ENCODE measurements around the gene NCOA1. TPM values are rescaled to one million over a fixed set of nuclear protein-coding genes. Genes with fewer than 3 reads are reported as not detected.
A peak's percentile ranks its signal among the peaks of the same experiment; 100 is the strongest.
"Not testable (repeated sequence)": the region's sequence is repeated elsewhere in the genome, so short reads cannot be mapped to it uniquely, and the experiment has no call there.

Gene NCOA1
- total RNA-seq, result 31.6 TPM

DNA sequence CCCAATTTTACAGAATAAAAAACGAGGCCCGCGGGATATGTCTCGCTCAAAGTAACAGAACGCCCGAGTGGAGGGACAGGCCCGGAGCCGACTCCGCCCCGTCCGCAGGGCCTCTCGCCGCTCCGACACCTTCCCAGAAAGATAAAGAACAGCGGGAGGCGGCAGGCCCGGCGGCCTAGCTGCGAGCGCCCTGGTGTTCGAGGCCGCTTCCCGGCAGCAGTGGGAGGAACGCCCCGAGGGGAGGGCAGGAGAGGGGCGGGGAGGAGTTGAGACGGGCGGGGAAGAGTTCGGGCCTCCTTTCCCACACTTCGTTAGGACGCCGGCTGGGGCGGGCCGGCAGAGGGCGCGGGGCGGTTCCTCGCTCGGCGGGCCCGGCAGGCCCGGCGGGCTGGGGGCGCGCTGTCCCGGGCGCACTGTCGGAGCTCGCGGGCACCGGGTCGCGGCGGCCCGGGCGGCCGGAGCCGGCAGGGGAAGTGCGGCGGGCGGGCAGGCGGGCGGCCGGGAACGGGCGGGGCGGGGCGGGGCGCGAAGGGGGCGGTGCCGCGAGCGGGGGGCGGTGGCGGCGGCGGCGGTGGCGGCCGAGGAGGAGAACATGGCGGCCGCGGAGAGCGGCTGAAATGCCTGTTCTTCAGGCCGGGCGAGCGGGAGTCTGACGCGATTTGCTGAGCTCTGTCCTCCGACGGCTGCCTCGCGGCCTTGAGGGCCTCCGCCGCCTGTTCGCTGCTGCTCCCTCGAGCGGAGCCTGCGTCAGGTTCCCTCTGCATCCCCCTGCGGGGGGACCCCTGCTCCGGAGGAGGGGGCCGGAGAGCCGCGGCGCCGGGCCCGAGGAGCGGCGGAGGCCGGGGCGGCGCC is at the start of gene NCOA1:
TSS of gene NCOA1 (plus strand) at position 565 of the 852 bp plus-strand sequence. CDS start 167,424 bp downstream, outside the sequence.
- DNase-seq (ENCODE audit: low spot score), result peak; percentile 88

DNA sequence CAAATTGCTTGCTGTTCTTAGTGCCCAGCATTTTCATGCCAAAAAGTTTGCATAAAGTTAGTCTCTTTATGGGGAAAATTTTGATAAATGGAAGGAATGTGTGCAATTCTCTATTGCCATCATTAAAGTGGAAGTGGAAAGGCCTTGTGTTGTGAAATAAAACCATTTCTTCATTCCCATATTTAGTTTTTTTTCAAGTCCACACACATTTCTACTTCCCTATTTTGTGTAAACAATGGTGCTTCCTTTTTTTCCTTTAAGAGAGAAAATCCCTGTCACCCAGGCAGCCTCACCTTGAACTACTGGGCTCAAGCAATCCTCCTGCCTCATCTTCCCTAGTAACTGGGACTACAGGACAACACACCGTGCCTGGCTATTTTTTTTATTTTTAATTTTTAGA is 42.3 kb upstream of the NCOA1 start:
- no peak for DNase-seq (ENCODE audit: low spot score)

DNA sequence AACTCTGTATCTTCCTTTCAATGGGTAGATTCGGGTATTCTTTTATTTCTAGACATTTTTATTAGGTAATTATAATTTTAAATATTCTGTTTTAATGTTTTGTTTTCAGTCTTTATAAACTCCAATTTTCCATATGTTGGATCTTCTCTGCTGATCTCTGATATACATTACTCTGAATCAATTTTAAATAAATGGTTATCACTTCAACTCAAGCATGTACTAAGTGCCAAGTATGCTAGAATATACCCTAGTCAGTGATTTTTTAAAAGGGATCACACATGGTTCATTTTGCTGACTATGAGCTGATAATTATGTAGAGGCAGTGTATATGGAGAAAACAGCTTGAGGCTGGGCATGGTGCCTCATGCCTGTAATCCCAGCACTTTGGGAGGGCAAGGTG is 41.7 kb upstream of the NCOA1 start:
- no peak for DNase-seq (ENCODE audit: low spot score)

DNA sequence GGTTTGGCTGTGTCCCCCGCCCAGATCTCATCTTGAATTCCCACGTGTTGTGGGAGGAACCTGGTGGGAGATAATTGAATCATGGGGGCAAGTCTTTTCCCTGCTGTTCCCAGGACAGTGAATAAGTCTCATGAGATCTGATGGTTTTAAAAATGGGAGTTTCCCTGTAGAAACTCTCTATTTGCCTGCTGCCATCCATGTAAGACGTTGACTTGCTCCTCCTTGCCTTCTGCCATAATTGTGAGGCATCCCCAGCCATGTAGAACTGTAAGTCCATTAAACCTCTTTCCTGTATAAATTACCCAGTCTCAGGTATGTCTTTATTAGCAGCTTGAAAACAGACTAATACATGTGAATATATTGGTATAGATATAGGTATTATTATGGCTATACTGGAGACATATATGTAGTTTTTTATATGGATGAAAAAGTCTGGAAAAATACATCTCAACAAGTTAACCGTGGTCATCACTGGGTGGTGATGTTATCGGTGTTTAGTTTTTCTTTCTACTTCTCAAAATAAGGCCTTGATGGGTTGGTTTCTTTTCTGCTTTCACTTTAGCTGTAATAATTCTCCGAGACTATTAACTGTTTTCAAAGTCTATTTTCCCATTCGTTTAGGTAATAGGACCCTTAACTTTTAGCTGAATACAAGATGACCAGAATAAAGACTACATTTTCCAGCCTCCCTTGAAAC is 39.1 kb upstream of the NCOA1 start:
- DNase-seq (ENCODE audit: low spot score), result no peak

DNA sequence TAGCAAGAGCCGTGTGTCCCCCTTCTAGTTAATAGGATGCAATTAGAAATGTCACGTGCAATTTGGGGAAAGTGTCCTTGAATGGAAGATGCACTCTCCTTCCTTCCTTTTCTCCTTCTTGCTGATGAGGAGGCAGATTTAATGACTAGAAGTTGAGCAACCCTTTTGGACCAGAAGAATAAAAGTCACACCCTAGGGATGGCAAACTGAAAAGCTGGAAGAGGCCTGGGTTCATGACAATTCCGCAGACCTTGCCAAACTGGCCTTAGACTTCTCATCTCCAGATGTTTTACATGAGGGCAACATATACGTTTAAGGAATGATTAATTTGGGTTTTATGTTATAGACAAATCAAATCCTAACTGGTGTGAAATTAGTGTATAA is 38.6 kb upstream of the NCOA1 start:
- no peak for DNase-seq (ENCODE audit: low spot score)

DNA sequence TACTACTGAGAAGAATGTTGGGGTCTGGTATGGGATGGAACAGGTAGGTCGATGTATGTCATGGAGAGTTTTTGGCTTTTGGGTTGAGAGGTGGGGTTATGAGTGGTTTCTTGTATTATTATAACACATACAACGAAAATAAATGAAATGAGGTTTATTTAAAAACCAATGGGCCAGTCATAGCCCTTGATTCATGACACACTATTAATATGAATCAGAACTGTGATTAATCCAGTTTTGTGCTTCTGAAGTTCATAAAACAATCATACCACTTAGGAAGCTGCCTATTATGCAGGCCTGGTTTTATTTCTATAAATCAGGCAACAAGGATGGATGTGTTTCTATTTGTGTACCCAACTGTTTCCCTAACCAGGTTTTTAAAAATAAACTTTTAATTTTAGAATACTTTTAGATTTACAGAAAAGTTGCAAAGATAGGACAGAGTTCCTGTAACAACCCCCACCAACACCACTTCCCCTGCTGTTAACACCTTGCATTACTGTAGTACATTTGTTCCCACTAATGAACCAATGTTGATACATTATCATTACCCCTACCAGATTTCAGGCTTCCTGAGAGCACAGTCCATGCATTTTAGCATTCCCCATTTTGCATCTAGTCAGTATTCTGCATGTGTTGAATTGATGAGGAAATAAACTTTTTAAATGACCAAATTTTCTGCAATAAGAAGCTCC is 37.5 kb upstream of the NCOA1 start:
- DNase-seq (ENCODE audit: low spot score), result no peak

DNA sequence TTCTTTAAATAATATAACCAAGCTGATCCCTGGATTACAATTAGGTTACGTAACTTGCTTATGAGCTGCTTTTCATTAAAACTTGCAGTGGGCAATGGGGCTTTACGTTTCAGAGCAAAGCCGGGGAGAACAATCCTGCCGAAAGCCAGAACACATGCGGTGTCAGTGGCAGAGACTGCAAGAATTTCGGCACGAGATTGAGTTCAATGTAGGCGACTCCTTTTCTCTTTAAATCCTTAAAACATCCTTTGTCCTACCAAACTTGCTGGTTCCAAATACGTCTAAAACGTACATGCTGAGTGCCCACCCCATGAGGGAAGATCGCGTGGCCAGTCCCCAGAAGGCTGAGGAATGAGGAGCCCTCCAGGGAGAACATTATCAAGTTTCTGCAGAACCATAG is 36.8 kb upstream of the NCOA1 start:
- no peak for DNase-seq (ENCODE audit: low spot score)

DNA sequence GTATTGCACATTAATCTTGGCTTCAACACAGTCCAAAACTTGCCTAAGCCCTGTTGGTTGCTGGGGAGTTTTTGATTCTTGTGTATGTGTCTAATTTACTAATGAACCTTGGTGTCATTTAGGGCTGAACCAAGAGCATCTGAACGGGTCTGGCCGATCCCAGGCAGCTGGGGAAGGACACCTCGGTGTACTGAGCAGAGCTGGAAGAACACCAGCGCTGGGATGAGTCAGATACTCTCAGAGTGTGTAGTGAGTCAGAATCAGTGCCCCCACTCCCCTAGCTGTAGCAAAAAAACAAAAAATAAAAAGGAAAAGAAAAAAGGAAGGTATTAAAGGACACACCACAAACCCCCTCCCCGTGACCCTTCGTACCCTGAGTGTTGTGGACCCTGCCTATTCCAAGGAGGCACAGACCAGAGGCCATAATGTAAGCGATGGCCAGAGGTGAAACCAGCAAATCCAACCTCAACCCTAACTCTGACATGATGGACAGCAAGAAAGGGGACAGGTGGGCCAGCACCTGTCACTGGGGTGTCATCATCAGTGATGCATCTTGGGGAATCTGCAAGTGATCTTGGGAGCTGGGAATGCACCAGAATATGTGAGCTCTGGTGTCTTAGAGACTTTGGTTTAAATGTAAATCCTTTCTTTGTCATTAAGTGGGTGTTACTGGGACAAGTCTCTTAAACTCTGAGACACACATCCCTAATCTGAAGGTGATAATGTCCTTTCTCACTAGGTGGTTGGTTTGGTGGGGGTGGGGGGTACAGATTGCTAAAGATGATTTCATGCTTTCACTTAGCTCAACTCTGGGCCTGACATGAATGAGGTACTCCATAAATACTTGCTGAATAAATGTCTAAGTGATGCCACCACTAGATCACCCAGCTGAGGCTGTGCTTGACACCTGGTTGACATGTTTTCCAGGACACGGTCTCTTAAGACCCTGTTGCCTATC is 34.2 kb upstream of the NCOA1 start:
- DNase-seq (ENCODE audit: low spot score), result peak; percentile 44

DNA sequence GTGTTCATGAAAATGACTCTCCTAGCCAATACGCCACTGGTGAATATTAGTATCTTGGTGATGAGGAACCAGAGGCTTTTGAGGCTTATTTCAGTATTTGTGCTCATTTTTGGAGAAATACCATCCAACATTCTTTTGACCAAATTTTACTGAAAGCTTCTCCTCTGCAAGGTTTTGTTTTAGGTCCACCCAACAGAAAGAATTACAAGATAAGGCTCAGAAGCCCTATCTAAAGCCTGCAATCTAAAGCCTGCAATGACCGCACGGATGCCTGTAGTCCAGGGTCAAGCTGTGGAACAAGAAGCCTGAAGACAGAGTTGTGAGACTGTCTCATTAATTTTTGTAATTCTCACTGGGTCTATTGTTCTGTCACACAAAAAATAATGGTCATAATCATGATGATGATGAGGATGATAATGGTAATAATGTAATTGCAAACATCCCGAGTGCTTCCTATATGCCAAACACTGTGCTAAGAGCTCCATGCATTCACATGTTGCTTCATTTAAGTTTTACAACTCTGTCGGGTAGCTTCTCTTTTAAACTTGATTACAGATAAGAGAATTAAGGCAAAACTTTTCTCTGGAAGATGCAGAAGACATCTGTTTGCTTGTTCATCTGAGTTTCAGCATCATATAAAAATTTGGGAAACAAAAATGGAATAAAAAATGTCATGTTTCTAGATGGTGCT is 33.2 kb upstream of the NCOA1 start:
- no peak for DNase-seq (ENCODE audit: low spot score)

DNA sequence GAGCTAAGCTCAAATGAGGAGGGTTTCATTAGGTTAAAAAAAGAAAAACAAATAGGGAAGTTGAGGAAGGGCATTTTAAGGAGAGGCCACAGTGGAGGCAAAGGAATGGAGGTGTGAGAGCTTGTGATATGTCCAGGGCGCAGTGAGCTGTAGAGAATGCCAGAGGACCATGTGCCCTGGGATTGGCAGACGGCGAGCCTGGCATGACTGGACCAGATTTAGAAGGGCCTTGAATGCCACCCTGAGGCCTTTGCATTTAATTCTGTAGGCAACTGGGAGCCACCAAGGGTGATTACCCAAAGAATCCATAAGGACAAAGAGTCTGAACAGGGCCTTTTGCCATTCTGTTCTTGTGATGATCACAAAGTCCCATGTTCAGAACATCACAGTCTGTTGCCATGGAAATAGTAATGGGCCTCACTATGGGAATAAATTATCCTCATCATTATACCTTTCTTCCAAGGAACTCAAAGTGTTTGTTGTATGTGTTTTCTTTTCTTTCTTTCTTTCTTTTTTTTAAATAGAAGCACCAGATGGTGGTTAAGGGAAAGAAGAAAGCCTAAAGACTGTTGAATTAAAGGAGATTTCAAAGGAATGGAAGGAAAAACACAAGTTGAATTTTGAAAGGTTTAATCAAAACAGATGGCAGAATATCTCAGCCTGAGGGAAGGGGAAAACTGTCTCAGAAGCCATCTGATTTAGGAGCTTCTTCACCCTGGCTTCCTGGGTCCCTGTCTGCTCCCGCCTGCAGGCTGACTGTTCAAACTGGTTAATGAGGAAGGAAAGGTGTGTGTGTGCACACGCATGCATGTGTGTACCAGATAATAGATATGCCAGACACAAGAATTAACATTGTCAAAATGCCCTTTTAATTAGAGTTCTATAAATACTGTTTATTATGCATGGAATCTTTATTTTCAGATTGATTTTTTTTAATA is 31.6 kb upstream of the NCOA1 start:
- no peak for DNase-seq (ENCODE audit: low spot score)

DNA sequence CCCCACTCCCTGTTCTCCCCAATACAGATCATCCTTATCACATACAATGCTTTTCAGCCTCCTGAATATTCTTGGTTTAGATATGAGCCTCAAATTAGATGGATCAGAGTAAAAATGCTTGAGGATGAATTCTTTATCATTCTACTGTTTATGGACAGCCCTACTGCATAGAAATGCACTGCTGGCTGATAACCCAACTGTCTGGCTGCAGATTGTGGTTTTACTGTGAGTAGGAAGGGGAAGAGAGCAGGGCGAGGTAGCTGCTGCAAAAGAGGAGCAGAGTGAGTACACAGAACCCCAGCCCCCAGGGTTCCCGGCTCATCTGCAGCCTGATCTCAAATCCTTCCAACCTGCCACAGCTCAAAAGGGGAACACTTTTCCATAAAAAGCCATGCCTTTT is 29.4 kb upstream of the NCOA1 start:
- no peak for DNase-seq (ENCODE audit: low spot score)

DNA sequence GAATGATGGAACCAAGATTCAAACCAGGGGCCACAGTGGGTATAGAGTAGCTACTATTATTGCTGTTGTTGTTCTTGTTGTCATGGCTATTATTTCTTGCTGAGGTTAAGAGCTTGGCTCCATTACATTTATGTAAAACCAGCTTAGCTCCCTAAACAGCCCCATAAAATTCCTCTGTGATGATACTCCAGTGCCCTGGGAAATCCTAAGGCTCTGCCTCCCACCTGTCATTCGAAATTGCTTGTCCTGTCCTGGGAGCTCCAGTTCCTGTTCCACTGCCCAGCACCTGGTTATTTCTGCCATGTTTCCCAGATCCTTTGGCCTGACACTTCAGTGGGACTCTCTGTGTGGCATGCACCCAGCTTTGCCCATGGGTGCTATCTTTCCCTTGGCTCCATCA is 27.8 kb upstream of the NCOA1 start:
- no peak for DNase-seq (ENCODE audit: low spot score)

DNA sequence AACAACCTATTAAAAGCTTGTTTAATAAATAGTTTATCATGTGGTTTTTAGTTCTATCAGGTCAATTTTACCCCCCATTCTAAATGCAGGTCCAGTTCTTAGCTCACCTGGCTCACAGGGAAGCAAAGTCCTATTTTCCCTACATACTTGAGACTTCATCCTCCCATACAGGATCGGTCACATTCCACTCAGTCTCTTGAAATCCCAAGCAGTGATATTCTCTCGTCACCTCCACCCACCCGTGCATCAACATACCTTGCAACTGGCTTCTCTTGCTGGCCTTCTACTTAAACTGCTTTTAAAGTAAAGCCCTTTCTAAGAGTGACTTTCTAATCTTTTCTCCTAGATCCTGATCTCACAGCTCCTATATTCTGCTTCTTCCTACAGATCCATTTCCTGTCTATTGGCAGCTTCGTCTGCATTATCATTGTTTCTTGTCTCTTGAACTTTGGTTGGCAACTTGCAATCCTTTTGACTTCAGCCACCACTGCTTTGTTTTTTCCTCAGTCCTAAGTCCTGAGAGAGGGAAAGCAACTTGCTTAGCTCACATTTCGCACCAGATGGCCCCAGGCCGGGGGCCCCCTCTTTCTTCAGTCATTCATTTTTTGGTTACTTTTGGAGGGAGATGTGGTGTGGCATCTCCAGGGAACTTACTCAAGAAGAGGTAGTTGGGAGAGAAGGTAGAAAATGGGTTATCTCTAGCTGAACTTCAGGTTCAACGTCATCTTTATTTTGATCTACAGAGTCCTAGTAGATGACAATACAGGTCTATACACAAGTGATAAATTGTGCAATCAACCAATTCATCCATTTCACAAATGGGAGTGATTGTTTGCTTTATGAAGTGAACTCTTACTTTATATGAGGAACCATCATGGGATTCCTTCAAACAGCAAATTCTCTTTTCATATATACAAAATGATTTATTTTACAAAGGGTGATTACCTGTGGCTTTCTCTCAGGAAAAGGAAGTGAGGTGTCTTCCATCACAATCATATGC is 23.9 kb upstream of the NCOA1 start:
- no peak for DNase-seq (ENCODE audit: low spot score)

DNA sequence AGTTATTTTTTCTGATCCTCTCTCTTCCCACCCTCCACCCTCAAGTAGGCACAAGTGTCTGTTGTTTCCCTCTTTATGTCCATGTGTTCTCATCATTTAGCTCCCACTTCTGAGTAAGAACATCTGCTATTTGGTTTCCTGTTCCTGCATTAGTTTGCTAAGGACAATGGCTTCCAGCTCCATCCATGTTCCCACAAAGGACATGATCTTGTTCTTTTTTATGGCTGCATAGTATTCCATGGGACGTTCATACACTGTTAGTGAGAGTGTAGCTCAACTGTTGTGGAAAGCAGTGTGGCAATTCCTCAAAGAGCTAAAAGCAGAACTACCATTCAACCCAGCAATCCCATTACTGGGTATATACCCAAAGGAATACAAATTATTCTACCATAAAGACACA is 22.6 kb upstream of the NCOA1 start:
- not testable (repeated sequence) for DNase-seq (ENCODE audit: low spot score)

DNA sequence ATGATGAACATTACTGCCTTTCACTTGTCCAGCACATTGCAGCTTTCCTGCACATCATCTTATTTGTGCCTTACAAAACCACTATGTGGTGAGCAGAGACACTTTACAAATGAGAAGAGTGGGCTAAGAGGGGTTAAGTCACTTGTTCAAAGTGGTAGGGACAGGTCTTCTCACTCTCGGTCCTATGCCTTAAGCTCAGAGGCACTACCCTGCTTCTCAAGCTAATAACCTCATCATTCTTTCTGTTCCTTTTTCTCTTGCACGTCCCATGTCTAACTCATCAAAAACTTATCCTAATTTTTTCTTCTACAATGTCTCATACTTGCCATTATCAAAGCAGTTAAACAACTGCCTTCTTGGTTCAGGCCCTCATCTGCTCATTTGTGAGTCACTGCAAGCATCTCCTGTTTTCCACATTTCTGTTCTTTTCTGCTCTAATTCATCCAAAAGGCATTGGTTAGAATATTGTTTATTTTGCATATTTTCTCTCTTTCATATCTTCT is 21.9 kb upstream of the NCOA1 start:
- DNase-seq (ENCODE audit: low spot score), result no peak

DNA sequence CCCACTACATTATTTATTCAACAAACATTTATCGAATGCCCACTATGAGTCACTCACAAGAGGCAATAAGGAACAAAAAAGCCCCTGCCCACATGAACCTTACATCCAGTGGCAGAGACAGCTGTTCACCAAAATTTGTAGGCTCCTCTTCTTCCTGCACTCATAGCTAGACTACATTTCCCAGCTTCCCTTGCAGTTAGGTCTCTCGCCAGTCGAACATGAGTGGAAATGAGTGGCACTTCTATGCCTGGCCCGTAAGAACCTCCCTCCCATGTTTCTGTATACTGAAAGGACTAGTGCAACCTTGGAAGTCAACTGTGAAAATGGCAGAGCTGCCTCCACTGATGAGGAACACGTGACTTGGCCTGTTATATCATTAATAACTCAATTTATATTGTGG is 19.4 kb upstream of the NCOA1 start:
- DNase-seq (ENCODE audit: low spot score), result no peak

DNA sequence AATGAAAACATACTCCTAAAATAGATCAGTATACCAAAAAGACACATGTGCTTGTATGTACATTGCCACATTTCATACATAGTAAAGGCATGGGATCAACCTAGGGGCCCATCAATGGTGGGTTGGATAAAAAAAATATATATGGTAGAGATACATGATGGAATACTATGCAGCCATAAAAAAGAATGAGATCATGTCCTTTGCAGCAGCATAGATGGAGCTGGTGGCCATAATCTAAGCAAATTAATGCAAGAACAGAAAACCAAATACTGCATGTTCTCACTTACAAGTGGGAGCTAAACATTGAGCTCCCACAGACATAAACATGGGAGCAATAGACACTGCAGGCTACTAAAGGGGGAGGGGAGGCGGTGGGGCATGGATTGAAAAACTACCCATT is 18.6 kb upstream of the NCOA1 start:
- no peak for DNase-seq (ENCODE audit: low spot score)

DNA sequence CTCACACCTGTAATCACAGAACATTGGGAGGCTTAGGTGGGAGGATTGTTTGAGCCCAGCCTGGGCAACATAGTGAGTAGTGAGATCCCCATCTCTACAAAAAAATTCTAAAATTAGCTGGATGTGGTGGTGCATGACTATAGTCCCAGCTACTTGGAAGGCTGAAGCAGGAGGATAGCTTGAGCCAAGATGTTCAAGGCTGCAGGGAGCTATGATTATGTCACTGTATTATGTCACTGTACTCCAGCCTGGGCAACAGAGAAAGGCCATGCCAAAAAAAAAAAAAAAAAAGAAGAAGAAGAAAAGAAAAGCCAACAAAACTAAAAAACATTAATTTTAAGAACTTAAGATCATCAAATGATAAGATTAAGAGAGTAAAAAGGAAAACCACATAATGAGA is 17.4 kb upstream of the NCOA1 start:
- no peak for DNase-seq (ENCODE audit: low spot score)

Measured in mucosa of gallbladder (tissue), 1 donor.